ENCODE data around the gene PODXL.

Gene PODXL

DNA sequence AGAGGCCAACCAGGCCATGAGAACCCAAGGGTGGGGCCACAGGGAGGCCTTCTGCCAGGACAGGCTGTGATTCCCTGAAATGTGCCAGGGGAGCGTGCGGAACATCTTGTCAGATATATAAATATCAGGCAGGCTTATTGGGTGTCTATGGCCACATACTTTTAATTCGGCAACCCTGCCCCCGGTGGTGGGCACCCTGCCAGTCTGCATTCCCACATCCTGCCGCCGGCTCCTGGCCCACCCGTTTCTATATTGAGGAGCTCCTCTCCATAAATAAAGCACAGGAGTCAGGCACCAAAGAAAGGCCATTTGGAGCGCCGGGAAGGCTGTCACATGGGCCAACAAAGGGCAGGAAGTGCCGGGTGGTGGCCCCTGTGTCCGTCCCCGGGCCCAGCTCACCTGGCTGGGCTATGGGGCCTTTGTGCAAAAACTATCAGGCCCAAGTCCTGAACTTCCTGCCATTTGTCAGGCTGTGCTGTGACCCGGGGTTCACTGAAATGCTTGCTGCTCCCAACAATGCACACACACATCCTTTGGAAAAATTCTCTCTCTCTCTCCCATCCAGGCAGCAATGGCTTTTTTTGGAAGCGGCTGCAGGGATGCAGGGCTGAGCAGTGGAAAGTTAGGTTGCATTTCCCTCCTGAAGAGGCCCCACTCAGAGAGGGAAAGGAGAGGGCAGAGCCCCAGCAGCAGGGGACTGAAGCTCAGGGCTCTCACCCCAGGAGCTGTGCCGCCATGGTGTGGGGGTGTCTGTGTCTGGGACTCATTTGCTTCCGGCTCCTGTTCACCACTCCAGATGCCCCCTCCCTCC is 25.0 kb upstream of the PODXL start:
- TF ChIP-seq ZIC2 (tag by site-specific recombination; IDR thresholded peaks at IDR 0.05) (0 out of 2 replicates have a peak, but pooled peaks have one; percentile 17), ZNF221 (tag by site-specific recombination; IDR thresholded peaks at IDR 0.05; ENCODE audit: borderline replicate concordance) (no peak)
- Histone ChIP-seq H3K4me1 (ENCODE audit: control insufficient read depth, insufficient read depth, low read length) (no peaks in the 10 kb centered on the region), H3K36me3 (ENCODE audit: control insufficient read depth in 2 of 2, insufficient read depth in 1 of 2, low read length in 2 of 2) (no peaks in the 10 kb centered on the region), H3K27ac (ENCODE audit: extremely low read depth, low read depth, low read length) (no peak overlapping the region), H3K9me3 (ENCODE audit: control insufficient read depth, insufficient read depth, low read depth, low read length) (no peaks in the 10 kb centered on the region), H3K4me3 (ENCODE audit: low read depth, low read length) (no peak overlapping the region)
- ChIA-PET POLR2A (no interaction called here), CTCF (interaction anchor here (0.6 to 1.3 kb wide), 5 partner anchors 16 to 245 kb away, joined by 3 to 4 read pairs (median 3); no protein-coding TSS in a partner anchor)

DNA sequence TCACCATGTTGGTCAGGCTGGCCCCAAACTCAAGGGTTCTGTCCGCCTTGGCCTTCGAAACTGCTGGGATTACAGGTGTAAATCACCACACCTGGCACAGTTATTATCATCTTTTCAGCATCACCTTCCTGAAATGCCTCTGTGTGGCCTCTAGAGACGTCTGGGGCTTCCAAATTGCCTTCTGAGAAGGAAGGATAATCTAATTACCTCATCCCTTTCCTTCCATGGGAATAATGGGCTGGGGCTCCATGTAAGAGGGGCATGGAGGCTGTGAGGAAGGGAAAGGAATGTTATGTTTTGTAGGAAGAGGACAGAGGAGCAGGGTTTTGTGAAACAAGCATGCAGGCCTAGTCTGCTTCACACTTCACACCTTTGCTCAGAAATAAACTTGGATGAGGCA is 22.2 kb upstream of the PODXL start:
- Histone ChIP-seq H3K4me1 (ENCODE audit: control insufficient read depth, insufficient read depth, low read length) (no peaks in the 10 kb centered on the region), H3K36me3 (ENCODE audit: control insufficient read depth in 2 of 2, insufficient read depth in 1 of 2, low read length in 2 of 2) (no peaks in the 10 kb centered on the region), H3K4me3 (ENCODE audit: low read depth, low read length) (no peak overlapping the region), H3K9me3 (ENCODE audit: control insufficient read depth, insufficient read depth, low read depth, low read length) (no peaks in the 10 kb centered on the region), H3K27ac (ENCODE audit: extremely low read depth, low read depth, low read length) (no peak overlapping the region)
- no peak for TF ChIP-seq SCRT1 (tag by site-specific recombination; IDR thresholded peaks at IDR 0.05; ENCODE audit: borderline replicate concordance)
- no peak for TF ChIP-seq SCRT2 (tag by site-specific recombination; IDR thresholded peaks at IDR 0.05)
- no peak for TF ChIP-seq ZNF10 (tag by site-specific recombination; IDR thresholded peaks at IDR 0.05)
- TF ChIP-seq GLIS1 (tag by site-specific recombination; IDR thresholded peaks at IDR 0.05): no peak
- TF ChIP-seq ZNF416 (tag by site-specific recombination; IDR thresholded peaks at IDR 0.05): no peak
- no peak for TF ChIP-seq ZNF791 (tag by site-specific recombination; IDR thresholded peaks at IDR 0.05)
- no peak for TF ChIP-seq OVOL3 (tag by site-specific recombination; IDR thresholded peaks at IDR 0.05)
- no peak for TF ChIP-seq ZNF350 (tag by site-specific recombination; IDR thresholded peaks at IDR 0.05)
- no peak for TF ChIP-seq ZNF341 (tag by site-specific recombination; IDR thresholded peaks at IDR 0.05; ENCODE audit: low read depth)
- no peak for TF ChIP-seq ZNF555 (tag by site-specific recombination; conservative IDR thresholded peaks at IDR 0.05)
- TF ChIP-seq WT1 (tag by site-specific recombination; IDR thresholded peaks at IDR 0.05): no peak
- TF ChIP-seq, protein P1, sequence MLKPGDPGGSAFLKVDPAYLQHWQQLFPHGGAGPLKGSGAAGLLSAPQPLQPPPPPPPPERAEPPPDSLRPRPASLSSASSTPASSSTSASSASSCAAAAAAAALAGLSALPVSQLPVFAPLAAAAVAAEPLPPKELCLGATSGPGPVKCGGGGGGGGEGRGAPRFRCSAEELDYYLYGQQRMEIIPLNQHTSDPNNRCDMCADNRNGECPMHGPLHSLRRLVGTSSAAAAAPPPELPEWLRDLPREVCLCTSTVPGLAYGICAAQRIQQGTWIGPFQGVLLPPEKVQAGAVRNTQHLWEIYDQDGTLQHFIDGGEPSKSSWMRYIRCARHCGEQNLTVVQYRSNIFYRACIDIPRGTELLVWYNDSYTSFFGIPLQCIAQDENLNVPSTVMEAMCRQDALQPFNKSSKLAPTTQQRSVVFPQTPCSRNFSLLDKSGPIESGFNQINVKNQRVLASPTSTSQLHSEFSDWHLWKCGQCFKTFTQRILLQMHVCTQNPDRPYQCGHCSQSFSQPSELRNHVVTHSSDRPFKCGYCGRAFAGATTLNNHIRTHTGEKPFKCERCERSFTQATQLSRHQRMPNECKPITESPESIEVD (tag by site-specific recombination; IDR thresholded peaks at IDR 0.05): no peak
- no peak for TF ChIP-seq ZNF121 (tag by site-specific recombination; IDR thresholded peaks at IDR 0.05)
- no peak for TF ChIP-seq ZNF184 (tag by site-specific recombination; IDR thresholded peaks at IDR 0.05)
- no peak for TF ChIP-seq GLIS2 (tag by site-specific recombination; IDR thresholded peaks at IDR 0.05)
- TF ChIP-seq, protein P2, sequence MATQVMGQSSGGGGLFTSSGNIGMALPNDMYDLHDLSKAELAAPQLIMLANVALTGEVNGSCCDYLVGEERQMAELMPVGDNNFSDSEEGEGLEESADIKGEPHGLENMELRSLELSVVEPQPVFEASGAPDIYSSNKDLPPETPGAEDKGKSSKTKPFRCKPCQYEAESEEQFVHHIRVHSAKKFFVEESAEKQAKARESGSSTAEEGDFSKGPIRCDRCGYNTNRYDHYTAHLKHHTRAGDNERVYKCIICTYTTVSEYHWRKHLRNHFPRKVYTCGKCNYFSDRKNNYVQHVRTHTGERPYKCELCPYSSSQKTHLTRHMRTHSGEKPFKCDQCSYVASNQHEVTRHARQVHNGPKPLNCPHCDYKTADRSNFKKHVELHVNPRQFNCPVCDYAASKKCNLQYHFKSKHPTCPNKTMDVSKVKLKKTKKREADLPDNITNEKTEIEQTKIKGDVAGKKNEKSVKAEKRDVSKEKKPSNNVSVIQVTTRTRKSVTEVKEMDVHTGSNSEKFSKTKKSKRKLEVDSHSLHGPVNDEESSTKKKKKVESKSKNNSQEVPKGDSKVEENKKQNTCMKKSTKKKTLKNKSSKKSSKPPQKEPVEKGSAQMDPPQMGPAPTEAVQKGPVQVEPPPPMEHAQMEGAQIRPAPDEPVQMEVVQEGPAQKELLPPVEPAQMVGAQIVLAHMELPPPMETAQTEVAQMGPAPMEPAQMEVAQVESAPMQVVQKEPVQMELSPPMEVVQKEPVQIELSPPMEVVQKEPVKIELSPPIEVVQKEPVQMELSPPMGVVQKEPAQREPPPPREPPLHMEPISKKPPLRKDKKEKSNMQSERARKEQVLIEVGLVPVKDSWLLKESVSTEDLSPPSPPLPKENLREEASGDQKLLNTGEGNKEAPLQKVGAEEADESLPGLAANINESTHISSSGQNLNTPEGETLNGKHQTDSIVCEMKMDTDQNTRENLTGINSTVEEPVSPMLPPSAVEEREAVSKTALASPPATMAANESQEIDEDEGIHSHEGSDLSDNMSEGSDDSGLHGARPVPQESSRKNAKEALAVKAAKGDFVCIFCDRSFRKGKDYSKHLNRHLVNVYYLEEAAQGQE (tag by site-specific recombination; IDR thresholded peaks at IDR 0.05): no peak
- TF ChIP-seq, protein P3, sequence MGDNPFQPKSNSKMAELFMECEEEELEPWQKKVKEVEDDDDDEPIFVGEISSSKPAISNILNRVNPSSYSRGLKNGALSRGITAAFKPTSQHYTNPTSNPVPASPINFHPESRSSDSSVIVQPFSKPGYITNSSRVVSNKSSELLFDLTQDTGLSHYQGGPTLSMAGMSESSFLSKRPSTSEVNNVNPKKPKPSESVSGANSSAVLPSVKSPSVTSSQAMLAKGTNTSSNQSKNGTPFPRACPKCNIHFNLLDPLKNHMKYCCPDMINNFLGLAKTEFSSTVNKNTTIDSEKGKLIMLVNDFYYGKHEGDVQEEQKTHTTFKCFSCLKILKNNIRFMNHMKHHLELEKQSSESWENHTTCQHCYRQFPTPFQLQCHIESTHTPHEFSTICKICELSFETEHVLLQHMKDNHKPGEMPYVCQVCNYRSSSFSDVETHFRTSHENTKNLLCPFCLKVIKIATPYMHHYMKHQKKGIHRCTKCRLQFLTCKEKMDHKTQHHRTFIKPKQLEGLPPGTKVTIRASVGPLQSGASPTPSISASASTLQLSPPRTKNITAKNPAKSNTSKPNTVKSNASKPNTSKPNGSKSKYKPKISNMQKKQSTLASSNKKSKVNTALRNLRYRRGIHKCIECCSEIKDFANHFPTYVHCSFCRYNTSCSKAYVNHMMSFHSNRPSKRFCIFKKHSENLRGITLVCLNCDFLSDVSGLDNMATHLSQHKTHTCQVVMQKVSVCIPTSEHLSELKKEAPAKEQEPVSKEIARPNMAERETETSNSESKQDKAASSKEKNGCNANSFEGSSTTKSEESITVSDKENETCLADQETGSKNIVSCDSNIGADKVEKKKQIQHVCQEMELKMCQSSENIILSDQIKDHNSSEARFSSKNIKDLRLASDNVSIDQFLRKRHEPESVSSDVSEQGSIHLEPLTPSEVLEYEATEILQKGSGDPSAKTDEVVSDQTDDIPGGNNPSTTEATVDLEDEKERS (tag by site-specific recombination; IDR thresholded peaks at IDR 0.05): no peak
- CTCF ChIA-PET: no interaction called here
- POLR2A ChIA-PET: no interaction called here
